ENCODE results near the gene RTN4IP1.

DNA sequence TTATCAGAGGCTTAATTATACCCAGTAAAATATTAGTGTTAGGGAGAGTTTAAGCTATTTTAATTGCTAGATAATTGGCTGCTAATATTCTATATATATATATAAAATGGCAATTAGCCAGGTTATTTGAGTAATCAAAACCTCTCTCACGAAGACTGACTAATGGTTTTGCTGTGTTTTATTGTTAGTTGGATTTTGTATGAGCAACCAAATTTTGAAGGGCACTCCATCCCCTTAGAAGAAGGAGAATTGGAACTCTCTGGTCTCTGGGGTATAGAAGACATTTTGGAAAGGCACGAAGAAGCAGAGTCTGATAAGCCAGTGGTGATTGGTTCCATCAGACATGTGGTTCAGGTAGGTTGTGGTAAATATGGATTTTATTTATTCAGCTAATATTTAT lies 102.2 kb downstream of the RTN4IP1 start:
- TF ChIP-seq, protein P1, sequence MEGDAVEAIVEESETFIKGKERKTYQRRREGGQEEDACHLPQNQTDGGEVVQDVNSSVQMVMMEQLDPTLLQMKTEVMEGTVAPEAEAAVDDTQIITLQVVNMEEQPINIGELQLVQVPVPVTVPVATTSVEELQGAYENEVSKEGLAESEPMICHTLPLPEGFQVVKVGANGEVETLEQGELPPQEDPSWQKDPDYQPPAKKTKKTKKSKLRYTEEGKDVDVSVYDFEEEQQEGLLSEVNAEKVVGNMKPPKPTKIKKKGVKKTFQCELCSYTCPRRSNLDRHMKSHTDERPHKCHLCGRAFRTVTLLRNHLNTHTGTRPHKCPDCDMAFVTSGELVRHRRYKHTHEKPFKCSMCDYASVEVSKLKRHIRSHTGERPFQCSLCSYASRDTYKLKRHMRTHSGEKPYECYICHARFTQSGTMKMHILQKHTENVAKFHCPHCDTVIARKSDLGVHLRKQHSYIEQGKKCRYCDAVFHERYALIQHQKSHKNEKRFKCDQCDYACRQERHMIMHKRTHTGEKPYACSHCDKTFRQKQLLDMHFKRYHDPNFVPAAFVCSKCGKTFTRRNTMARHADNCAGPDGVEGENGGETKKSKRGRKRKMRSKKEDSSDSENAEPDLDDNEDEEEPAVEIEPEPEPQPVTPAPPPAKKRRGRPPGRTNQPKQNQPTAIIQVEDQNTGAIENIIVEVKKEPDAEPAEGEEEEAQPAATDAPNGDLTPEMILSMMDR (conservative IDR thresholded peaks at IDR 0.05; ENCODE audit: low read length), result no peak
- no peak for TF ChIP-seq EZH2phosphoT487 (IDR thresholded peaks at IDR 0.05; ENCODE audit: borderline replicate concordance)
